A549 (cell line): ENCODE measurements around the gene DDX18. TPM values are rescaled to one million over a fixed set of nuclear protein-coding genes. Genes with fewer than 3 reads are reported as not detected.

Experiments
- ATAC-seq, 2 experiments: fragments of 200-7000 bp in 1 of 2; fragments of >200 bp in 1 of 2; cut with Nextera tagmentation in 1 of 2; cut with Tn5 transposase in 1 of 2; 3 replicates each; pipeline versions ENCODE4 v1.8.0 to v1.9.1; 2018 to 2020; ENCODE audit warnings: mild to moderate bottlenecking in 1 of 2, moderate library complexity in 1 of 2
- CTCF ChIA-PET: fragments of 300-600 bp; sonication (Branson Sonifier 250); formaldehyde crosslinking; extraction: SDS; loops from one replicate; lab custom pipeline; 2021; ENCODE audit warnings: antibody characterized with exemption, inconsistent platforms; lab: Yijun Ruan, JAX
- POLR2A ChIA-PET: fragments of 350-600 bp; formaldehyde crosslinking; extraction: SDS; loops from one replicate; lab custom pipeline; 2021; ENCODE audit warnings: antibody characterized with exemption, inconsistent platforms; lab: Yijun Ruan, JAX
- DNase-seq, 2 experiments: peaks; one replicate each; pipeline versions ENCODE4 v3.0.0 to v3.0.0-alpha.2; 2011 to 2016; ENCODE audit warnings: low read depth in 1 of 2, low spot score in 1 of 2
- FAIRE-seq: peaks from 2 replicates; lab custom pipeline; 2011; peaks lifted over from hg19 to GRCh38; lab: Jason Lieb, UNC
- H3K27ac ChIP-seq, 2 experiments: fragments of >200 bp; sonication (Bioruptor Twin); formaldehyde crosslinking; 3 replicates each; pipeline ENCODE4 v1.5.1; 2016 to 2017
- H3K4me1 ChIP-seq: fragments of >200 bp; sonication (Bioruptor Twin); formaldehyde crosslinking; 3 replicates; pipeline ENCODE4 v1.6.1; 2016
- H3K4me2 ChIP-seq: fragments of >200 bp; sonication (Bioruptor Twin); formaldehyde crosslinking; 3 replicates; pipeline ENCODE4 v1.6.1; 2016
- H3K4me3 ChIP-seq: fragments of >200 bp; sonication (Bioruptor Twin); formaldehyde crosslinking; 3 replicates; pipeline ENCODE4 v1.5.1; 2016
- H3K9me3 ChIP-seq: fragments of >200 bp; sonication (Bioruptor Twin); formaldehyde crosslinking; 3 replicates; pipeline ENCODE4 v1.6.1; 2016
- BHLHE40 ChIP-seq: IDR thresholded peaks from 2 replicates; pipeline ENCODE4 v1.6.1; 2012; ENCODE audit warnings: low read depth, low read length, inconsistent platforms
- CBX2 ChIP-seq: fragments of 200-600 bp; sonication (generic); IDR thresholded peaks from 2 replicates; pipeline ENCODE4 v1.6.1; 2016; ENCODE audit warnings: low read depth, mild to moderate bottlenecking, borderline replicate concordance
- CBX8 ChIP-seq: fragments of 200-600 bp; sonication (generic); IDR thresholded peaks from 2 replicates; pipeline ENCODE4 v1.6.1; 2016
- CEBPB ChIP-seq, 2 experiments: fragments of >200 bp in 1 of 2; sonication (Bioruptor Twin) in 1 of 2; formaldehyde crosslinking in 1 of 2; IDR thresholded peaks; 2 replicates each; pipeline ENCODE4 v1.6.1; 2012 to 2016
- CTCF ChIP-seq: fragments of >200 bp; sonication (Bioruptor Twin); formaldehyde crosslinking; IDR thresholded peaks from 3 replicates; pipeline ENCODE4 v1.5.1; 2016
- E2F6 ChIP-seq: IDR thresholded peaks from 2 replicates; pipeline ENCODE4 v1.6.1; 2012; ENCODE audit warnings: low read depth, borderline replicate concordance
- ESRRA ChIP-seq: fragments of 150-350 bp; IDR thresholded peaks from 2 replicates; pipeline ENCODE4 v1.6.1; 2014; ENCODE audit warnings: mild to moderate bottlenecking, low read length, borderline replicate concordance
- FOXS1 ChIP-seq: fragments of 250-450 bp; sonication (Bioruptor Pico); IDR thresholded peaks from 2 replicates; pipeline ENCODE4 v1.5.0; 2020; ENCODE audit warnings: mild to moderate bottlenecking, moderate library complexity
- HDAC2 ChIP-seq: fragments of 200-600 bp; sonication (generic); IDR thresholded peaks from 2 replicates; pipeline ENCODE4 v1.6.1; 2016
- JUN ChIP-seq, 2 experiments: fragments of >200 bp; sonication (Bioruptor Twin); formaldehyde crosslinking; IDR thresholded peaks; 2 replicates in 1 of 2; 3 replicates in 1 of 2; pipeline ENCODE4 v1.6.1; 2016 to 2017
- JUNB ChIP-seq: fragments of >200 bp; sonication (Bioruptor Twin); formaldehyde crosslinking; IDR thresholded peaks from 2 replicates; pipeline ENCODE4 v1.6.1; 2016
- KDM5A ChIP-seq: fragments of 200-600 bp; sonication (generic); IDR thresholded peaks from 2 replicates; pipeline ENCODE4 v1.6.1; 2016; ENCODE audit warnings: antibody characterized with exemption, mild to moderate bottlenecking
- MAFK ChIP-seq: fragments of 450-650 bp; IDR thresholded peaks from 2 replicates; pipeline ENCODE4 v1.6.1; 2014; ENCODE audit not compliant: partially characterized antibody
- MAX ChIP-seq: IDR thresholded peaks from 2 replicates; pipeline ENCODE4 v1.6.1; 2012
- MAZ ChIP-seq: fragments of 150-350 bp; IDR thresholded peaks from 2 replicates; pipeline ENCODE4 v1.6.1; 2014; ENCODE audit warnings: antibody characterized with exemption, low read depth, low read length, borderline replicate concordance
- NFE2L2 ChIP-seq: fragments of 150-350 bp; conservative IDR thresholded peaks from 2 replicates; pipeline ENCODE4 v1.6.1; 2014; ENCODE audit warnings: low read length
- NR3C1 ChIP-seq: fragments of >200 bp; sonication (Bioruptor Twin); formaldehyde crosslinking; IDR thresholded peaks from 3 replicates; pipeline ENCODE4 v1.6.1; 2017
- PHF8 ChIP-seq: fragments of 200-600 bp; sonication (generic); IDR thresholded peaks from 2 replicates; pipeline ENCODE4 v1.6.1; 2016; ENCODE audit warnings: low read depth, mild to moderate bottlenecking, antibody characterized with exemption, moderate library complexity, borderline replicate concordance
- POLR2A ChIP-seq: IDR thresholded peaks from 2 replicates; pipeline ENCODE4 v1.6.1; 2012; ENCODE audit warnings: mild to moderate bottlenecking, low read length
- RAD21 ChIP-seq, 2 experiments: fragments of >200 bp in 1 of 2; sonication (Bioruptor Twin) in 1 of 2; formaldehyde crosslinking in 1 of 2; IDR thresholded peaks in 1 of 2; conservative IDR thresholded peaks in 1 of 2; 2 replicates in 1 of 2; 3 replicates in 1 of 2; pipeline ENCODE4 v1.6.1; 2012 to 2018; ENCODE audit warnings: inconsistent platforms in 1 of 2
- RCOR1 ChIP-seq: fragments of 150-350 bp; IDR thresholded peaks from 2 replicates; pipeline ENCODE4 v1.6.1; 2014; ENCODE audit warnings: antibody characterized with exemption, low read length, low read depth
- RFX5 ChIP-seq: fragments of 450-650 bp; IDR thresholded peaks from 2 replicates; pipeline ENCODE4 v1.7.1; 2014; ENCODE audit warnings: antibody characterized with exemption, mild to moderate bottlenecking, moderate library complexity
- RNF2 ChIP-seq: fragments of 200-600 bp; sonication (generic); IDR thresholded peaks from 2 replicates; pipeline ENCODE4 v1.6.1; 2016; ENCODE audit warnings: low read depth, mild to moderate bottlenecking, antibody characterized with exemption, moderate library complexity, borderline replicate concordance
- SMC3 ChIP-seq: fragments of >200 bp; sonication (Bioruptor Twin); formaldehyde crosslinking; IDR thresholded peaks from 3 replicates; pipeline ENCODE4 v1.6.1; 2018; ENCODE audit warnings: inconsistent platforms
- SREBF2 ChIP-seq: fragments of 450-650 bp; IDR thresholded peaks from 2 replicates; pipeline ENCODE4 v1.6.1; 2014; ENCODE audit warnings: mild to moderate bottlenecking, moderate library complexity
- USF2 ChIP-seq: fragments of 450-650 bp; IDR thresholded peaks from 2 replicates; pipeline ENCODE4 v1.6.1; 2014; ENCODE audit warnings: antibody characterized with exemption
- ZC3H11A ChIP-seq: fragments of 450-650 bp; IDR thresholded peaks from 2 replicates; pipeline ENCODE4 v1.6.1; 2014; ENCODE audit warnings: antibody characterized with exemption, mild to moderate bottlenecking
- ZFP36 ChIP-seq: fragments of 450-650 bp; IDR thresholded peaks from 2 replicates; pipeline ENCODE4 v1.6.1; 2014; ENCODE audit warnings: borderline replicate concordance; ENCODE audit not compliant: partially characterized antibody
- ZNF302 ChIP-seq: fragments of 250-450 bp; sonication (Bioruptor Pico); IDR thresholded peaks from 2 replicates; pipeline ENCODE4 v1.9.0; 2021; ENCODE audit warnings: inconsistent platforms, mild to moderate bottlenecking, moderate library complexity
- WGBS: methylation state at CpG from one replicate; pipeline ENCODE4 v1.1.6; 2017; ENCODE audit errors: missing lambda C conversion rate; 5-methylcytosine and 5-hydroxymethylcytosine counted together
- polyA plus RNA-seq, 4 experiments: library from polyadenylated mRNA; depleted of rRNA in 3 of 4; stranded (reverse); fragments of >200 nt; fragmentation: RNase III in 1 of 4; extraction: RNeasy Plus Mini Kit Qiagen cat#74134 plus additional on column Dnase treatment in 1 of 4; gene quantifications; 2 replicates in 3 of 4; 3 replicates in 1 of 4; pipeline ENCODE4 v1.2.3, GENCODE V29; 2011 to 2017

Gene DDX18
- polyA plus RNA-seq, 2 of the 4 experiments (the other 2 are of a cell fraction): 66.6 to 115 TPM

GRCh38 chr2:117862459-117862858, 48.0 kb downstream of the DDX18 start:
- no peaks in the 10 kb centered on the region for H3K4me1 ChIP-seq
- no peaks in the 10 kb centered on the region; the same call in 2 of the 3 replicates for H3K9me3 ChIP-seq
- TF ChIP-seq BHLHE40 (no peak), JUNB (no peak), ZNF302 (CRISPR knock-in tag) (no peak), CTCF (no peak), FOXS1 (CRISPR knock-in tag) (no peak), CBX8 (no peak), ESRRA (no peak), CBX2 (no peak), MAX (no peak), RFX5 (no peak), USF2 (no peak), CEBPB (IDR thresholded peaks at IDR 0.05) (no peak), E2F6 (no peak), RAD21 (conservative IDR thresholded peaks at IDR 0.05 in 1 of 2, IDR thresholded peaks at IDR 0.05 in 1 of 2) (no peak), NR3C1 (no peak), JUN (IDR thresholded peaks at IDR 0.05) (no peak), NFE2L2 (no peak), POLR2A (no peak), RCOR1 (no peak), ZFP36 (no peak)
- no peak overlapping the region for H3K27ac ChIP-seq
- FAIRE-seq: no peak
- CTCF ChIA-PET: interaction anchor here (1.0 kb wide), 1 partner anchor 26 kb away, joined by 3 read pairs; no protein-coding TSS in a partner anchor
- POLR2A ChIA-PET: no interaction called here
- H3K4me3 ChIP-seq: no peak overlapping the region
- no peak for ATAC-seq
- H3K4me2 ChIP-seq: no peak overlapping the region
- DNase-seq: no peak

GRCh38 chr2:117875786-117876185, 61.3 kb downstream of the DDX18 start:
- H3K4me3 ChIP-seq: no peak overlapping the region
- H3K4me2 ChIP-seq: no peak overlapping the region
- TF ChIP-seq PHF8 (no peak), POLR2A (no peak), ZC3H11A (no peak), E2F6 (no peak), ESRRA (no peak), KDM5A (no peak), NR3C1 (no peak), RNF2 (no peak), CEBPB (IDR thresholded peaks at IDR 0.05) (no peak), MAZ (no peak), RFX5 (no peak), SREBF2 (no peak), MAFK (no peak), SMC3 (no peak), CBX8 (no peak), HDAC2 (no peak)
- CTCF ChIA-PET: no interaction called here
- no peaks in the 10 kb centered on the region for H3K4me1 ChIP-seq
- no peak overlapping the region for H3K27ac ChIP-seq
- POLR2A ChIA-PET: no interaction called here
- WGBS: 4% methylated on average over 1 of the region's 1 CpG
- no peak for DNase-seq
- FAIRE-seq: no peak
- ATAC-seq: no peak
- no peaks in the 10 kb centered on the region for H3K9me3 ChIP-seq
